Pancreas (tissue), 10 donors: ENCODE data around the gene TRMT1. TPM values are rescaled to one million over a fixed set of nuclear protein-coding genes. Genes with fewer than 3 reads are reported as not detected.

Experiments
- ATAC-seq, 4 donors: fragments of 200-7000 bp; cut with Tn5 transposase; one replicate each; pipeline versions ENCODE4 v1.8.0 to v1.9.1; 2020; ENCODE audit warnings: mild to moderate bottlenecking in 4 of 4, moderate library complexity in 4 of 4
- DNase-seq, 6 donors: peaks; one replicate each; pipeline ENCODE4 v3.0.0-alpha.2; 2020
- FAIRE-seq: peaks from 2 replicates; lab custom pipeline; 2012; peaks lifted over from hg19 to GRCh38; lab: Jason Lieb, UNC
- H3K27ac ChIP-seq, 4 donors: fragments of 200-600 bp; sonication (generic); 1 replicate in 3 of 4; 2 replicates in 1 of 4; pipeline versions ENCODE4 v1.5.0 to v1.8.0; 2020
- H3K27me3 ChIP-seq, 4 donors: fragments of 200-600 bp; one replicate each; pipeline ENCODE4 v1.8.0; 2021
- H3K36me3 ChIP-seq, 3 donors: fragments of 200-600 bp; sonication (generic) in 1 of 3; one replicate each; pipeline versions ENCODE4 v1.5.0 to v1.8.0; 2020 to 2021
- H3K4me1 ChIP-seq, 3 donors: fragments of 200-600 bp; one replicate each; pipeline ENCODE4 v1.8.0; 2021
- H3K4me3 ChIP-seq, 4 donors: fragments of 200-600 bp; sonication (generic) in 2 of 4; one replicate each; pipeline versions ENCODE4 v1.5.0 to v1.8.0; 2020 to 2021
- H3K9me3 ChIP-seq, 4 donors: fragments of 200-600 bp; one replicate each; pipeline ENCODE4 v1.8.0; 2021
- WGBS, 2 donors: extraction: QIAGEN DNeasy Blood & Tissue Kit; methylation state at CpG; one replicate each; pipeline ENCODE4 v1.1.7; 2013; 5-methylcytosine and 5-hydroxymethylcytosine counted together
- intact Hi-C, 3 donors: fragments of 100-400 bp; cut with DNase I; formaldehyde crosslinking; loops; one replicate each; pipeline versions ENCODE4 v1.11.1 to v1.14.2; 2022
- polyA plus RNA-seq, 2 donors: library from polyadenylated mRNA; stranded (reverse); fragments of 200-250 nt; gene quantifications; one replicate each; pipeline ENCODE4 v1.2.3, GENCODE V29; 2013
- total RNA-seq, 6 donors: library from RNA; stranded (reverse); fragmentation: NEBNext Ultra II Directional in 4 of 6; extraction: Animal tissue kit (Norgen Biotek cat#: 25700) in 4 of 6; gene quantifications; one replicate each; pipeline versions ENCODE4 v1.2.1 to v1.2.4, GENCODE V29; 2021 to 2023
- TF ChIP-seq, protein P1 (sequence below), 4 donors: fragments of 200-600 bp; sonication (generic) in 3 of 4; IDR thresholded peaks; one replicate each; pipeline versions ENCODE4 v1.5.0 to v1.8.0; 2021; ENCODE audit warnings: antibody characterized with exemption in 4 of 4
- donor health status: healthy with polysubstance abuse.
- donor health status: DM: no; HTN: no; CAD: no; lungs with moderate emphysema.
- donor health status: DM: no; HTN: no; CAD: no.
- donor health status: control.
- donor health status: control.
- donor health status: Bipolar disorder and iron deficiency.
- donor health status: DM: yes; HTN: yes; CAD: no.
- donor health status: DM: no; HTN: no; CAD: no.
- donor health status: DM: no; HTN: no; CAD: no.
- donor health status: DM: yes; HTN: yes; CAD: no.

TRMT1 gene
- total and polyA plus RNA-seq, 8 donors, result 12.7 to 108 (median 22.1) TPM

- peak; percentile 29 to 45 (median 36) for ATAC-seq
- WGBS, 2 donors, result 11 to 17% methylated on average over 14 to 20 of the region's 20 CpGs
- TF ChIP-seq, protein P1, sequence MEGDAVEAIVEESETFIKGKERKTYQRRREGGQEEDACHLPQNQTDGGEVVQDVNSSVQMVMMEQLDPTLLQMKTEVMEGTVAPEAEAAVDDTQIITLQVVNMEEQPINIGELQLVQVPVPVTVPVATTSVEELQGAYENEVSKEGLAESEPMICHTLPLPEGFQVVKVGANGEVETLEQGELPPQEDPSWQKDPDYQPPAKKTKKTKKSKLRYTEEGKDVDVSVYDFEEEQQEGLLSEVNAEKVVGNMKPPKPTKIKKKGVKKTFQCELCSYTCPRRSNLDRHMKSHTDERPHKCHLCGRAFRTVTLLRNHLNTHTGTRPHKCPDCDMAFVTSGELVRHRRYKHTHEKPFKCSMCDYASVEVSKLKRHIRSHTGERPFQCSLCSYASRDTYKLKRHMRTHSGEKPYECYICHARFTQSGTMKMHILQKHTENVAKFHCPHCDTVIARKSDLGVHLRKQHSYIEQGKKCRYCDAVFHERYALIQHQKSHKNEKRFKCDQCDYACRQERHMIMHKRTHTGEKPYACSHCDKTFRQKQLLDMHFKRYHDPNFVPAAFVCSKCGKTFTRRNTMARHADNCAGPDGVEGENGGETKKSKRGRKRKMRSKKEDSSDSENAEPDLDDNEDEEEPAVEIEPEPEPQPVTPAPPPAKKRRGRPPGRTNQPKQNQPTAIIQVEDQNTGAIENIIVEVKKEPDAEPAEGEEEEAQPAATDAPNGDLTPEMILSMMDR (IDR thresholded peaks at IDR 0.05), result no peak
- no peak for FAIRE-seq
- Histone ChIP-seq H3K27me3 (no peaks in the 10 kb centered on the region), H3K36me3 (no peaks in the 10 kb centered on the region), H3K9me3 (no peaks in the 10 kb centered on the region), H3K4me1 (peaks cover 16 to 25% (median 20%) of the 10 kb centered on the region in 3 donors), H3K27ac (peak overlapping the region; percentile 90 to 97 (median 94)), H3K4me3 (peak overlapping the region in 2 of 4 donors; percentile 33 to 34)
- intact Hi-C loops, result no loop called here
- peak; percentile 75 to 92 (median 86) for DNase-seq
Measured at GRCh38 chr19:13163609-13164342, 47.2 kb upstream of the TRMT1 start.

- 1 to 2% methylated on average over 57 to 58 of the region's 58 CpGs for WGBS, 2 donors
- H3K4me1 ChIP-seq, result peaks cover 16 to 23% (median 20%) of the 10 kb centered on the region in 3 donors
- no peaks in the 10 kb centered on the region for H3K9me3 ChIP-seq
- peak overlapping the region; percentile 90 to 97 (median 94) for H3K27ac ChIP-seq
- FAIRE-seq (no peak), ATAC-seq (peak; percentile 81 to 89 (median 85)), DNase-seq (peak; percentile 96 to 100 (median 99))
- H3K27me3 ChIP-seq, result no peaks in the 10 kb centered on the region
- intact Hi-C loops, result no loop called here
- no peaks in the 10 kb centered on the region for H3K36me3 ChIP-seq
- TF ChIP-seq, protein P1 (IDR thresholded peaks at IDR 0.05), result no peak
- peak overlapping the region; percentile 13 to 34 (median 29) for H3K4me3 ChIP-seq
Measured at GRCh38 chr19:13162724-13163608, 46.4 kb upstream of the TRMT1 start.

DNA sequence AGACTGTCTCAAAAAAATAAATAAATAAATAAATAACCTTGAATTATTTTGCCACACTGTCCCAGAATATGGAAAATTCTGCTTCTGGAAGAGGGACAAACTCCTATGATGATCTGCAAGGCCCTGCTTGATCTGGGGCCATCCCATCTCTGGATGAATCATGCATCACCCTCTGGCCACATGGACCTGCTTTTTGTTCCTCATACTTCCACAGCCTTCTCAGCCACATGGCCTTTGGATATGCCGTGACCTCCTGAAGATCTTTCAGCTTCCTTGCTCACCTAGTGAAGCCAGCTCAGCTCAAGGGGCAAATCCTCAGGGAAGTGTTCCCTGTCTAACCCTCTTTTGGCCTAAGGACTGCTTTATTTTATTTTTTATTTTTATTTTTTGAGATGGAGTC is 44.0 kb upstream of the TRMT1 start:
- intact Hi-C loops, result no loop called here
- no peaks in the 10 kb centered on the region for H3K36me3 ChIP-seq
- no peaks in the 10 kb centered on the region for H3K9me3 ChIP-seq
- 66 to 79% methylated on average over 1 of the region's 1 CpG for WGBS, 2 donors
- DNase-seq (no peak), FAIRE-seq (no peak), ATAC-seq (no peak)
- TF ChIP-seq, protein P1 (IDR thresholded peaks at IDR 0.05), result no peak
- peaks cover 19 to 36% (median 19%) of the 10 kb centered on the region in 3 donors for H3K4me1 ChIP-seq
- peak overlapping the region in 2 of 4 donors; percentile 23 to 97 for H3K27ac ChIP-seq
- H3K4me3 ChIP-seq, result no peak overlapping the region
- H3K27me3 ChIP-seq, result no peaks in the 10 kb centered on the region

- TF ChIP-seq, protein P1 (IDR thresholded peaks at IDR 0.05), result no peak
- H3K9me3 ChIP-seq, result no peaks in the 10 kb centered on the region
- ATAC-seq (no peak), FAIRE-seq (no peak), DNase-seq (no peak)
- WGBS, 2 donors, result 90 to 92% methylated on average over 3 of the region's 3 CpGs
- H3K27ac ChIP-seq, result no peak overlapping the region
- intact Hi-C loops, result no loop called here
- H3K4me3 ChIP-seq, result no peak overlapping the region
- H3K36me3 ChIP-seq, result no peaks in the 10 kb centered on the region
- peaks cover 12 to 36% (median 20%) of the 10 kb centered on the region in 3 donors for H3K4me1 ChIP-seq
- no peaks in the 10 kb centered on the region for H3K27me3 ChIP-seq
Measured at GRCh38 chr19:13159713-13160112, 43.2 kb upstream of the TRMT1 start.
